CD4-positive, alpha-beta memory T cell (primary cell): ENCODE measurements around the gene SH3BGRL2. TPM values are rescaled to one million over a fixed set of nuclear protein-coding genes. Genes with fewer than 3 reads are reported as not detected.

ENCODE experiments used
- CTCF ChIA-PET: fragments of 350-600 bp; sonication (Branson Sonifier 250); formaldehyde crosslinking; loops from one replicate; lab custom pipeline; 2021; ENCODE audit warnings: inconsistent platforms; ENCODE audit not compliant: partially characterized antibody; lab: Charles Lee
- POLR2A ChIA-PET: fragments of 350-600 bp; sonication (Branson Sonifier 250); formaldehyde crosslinking; loops from one replicate; lab custom pipeline; 2021; ENCODE audit not compliant: partially characterized antibody; lab: Charles Lee
- DNase-seq, 5 donors: peaks; one replicate each; pipeline versions ENCODE4 v3.0.0 to v3.0.0-alpha.2; 2020 to 2022; ENCODE audit warnings: mixed read lengths in 1 of 5
- H3K27ac ChIP-seq: one replicate; pipeline ENCODE4 v1.7.0; 2013; ENCODE audit warnings: low read depth, low read length
- H3K27me3 ChIP-seq: 2 replicates; pipeline ENCODE4 v1.7.0; 2013; ENCODE audit warnings: mild to moderate bottlenecking, low read length, moderate library complexity; ENCODE audit not compliant: insufficient read depth
- H3K36me3 ChIP-seq: 2 replicates; pipeline ENCODE4 v1.7.0; 2013; ENCODE audit warnings: mild to moderate bottlenecking, low read length, moderate library complexity; ENCODE audit not compliant: insufficient read depth
- H3K4me1 ChIP-seq: 2 replicates; pipeline ENCODE4 v1.7.0; 2013; ENCODE audit warnings: mild to moderate bottlenecking, low read length, moderate library complexity; ENCODE audit not compliant: insufficient read depth
- H3K4me3 ChIP-seq, 2 donors: one replicate each; pipeline ENCODE4 v1.7.0; 2013; ENCODE audit warnings: low read length in 2 of 2, mild to moderate bottlenecking in 1 of 2
- H3K9me3 ChIP-seq, 2 donors: one replicate each; pipeline ENCODE4 v1.7.0; 2013; ENCODE audit warnings: low read length in 2 of 2, control low read depth in 1 of 2; ENCODE audit not compliant: control insufficient read depth in 1 of 2
- H3K27ac Mint-ChIP-seq, 7 donors: one replicate each; pipeline ENCODE4 v1.8.0; 2020 to 2021; ENCODE audit warnings: mixed read lengths in 7 of 7, mild to moderate bottlenecking in 6 of 7, inconsistent platforms in 3 of 7, moderate library complexity in 3 of 7
- H3K27me3 Mint-ChIP-seq, 2 donors: one replicate each; pipeline ENCODE4 v1.8.0; 2020 to 2021; ENCODE audit warnings: mixed read lengths in 2 of 2
- H3K36me3 Mint-ChIP-seq, 2 donors: one replicate each; pipeline ENCODE4 v1.8.0; 2020 to 2021; ENCODE audit warnings: mixed read lengths in 2 of 2, inconsistent platforms in 1 of 2, mild to moderate bottlenecking in 1 of 2
- H3K4me1 Mint-ChIP-seq, 4 donors: one replicate each; pipeline ENCODE4 v1.8.0; 2020 to 2021; ENCODE audit warnings: mixed read lengths in 4 of 4, mild to moderate bottlenecking in 1 of 4
- H3K4me3 Mint-ChIP-seq, 8 donors: one replicate each; pipeline ENCODE4 v1.8.0; 2020 to 2021; ENCODE audit warnings: mixed read lengths in 8 of 8, mild to moderate bottlenecking in 7 of 8, moderate library complexity in 6 of 8, inconsistent platforms in 3 of 8
- H3K9me3 Mint-ChIP-seq, 8 donors: one replicate each; pipeline ENCODE4 v1.8.0; 2020 to 2021; ENCODE audit warnings: mixed read lengths in 8 of 8, mild to moderate bottlenecking in 5 of 8, inconsistent platforms in 3 of 8, moderate library complexity in 1 of 8
- intact Hi-C: fragments of 100-400 bp; cut with micrococcal nuclease; formaldehyde crosslinking; loops from one replicate; pipeline ENCODE4 v1.15.1; 2023
- polyA plus RNA-seq, 2 donors: library from polyadenylated mRNA; unstranded; fragments of 300-500 nt; fragmentation: Illumina TruSeq; gene quantifications; one replicate each; pipeline ENCODE4 v1.2.3, GENCODE V29; 2021
- total RNA-seq, 2 experiments: library from RNA; stranded (reverse); gene quantifications; one replicate each; pipeline ENCODE4 v1.2.3, GENCODE V29; 2021

The SH3BGRL2 gene
- total and polyA plus RNA-seq, 4 experiments from 2014 or later: 0.07 to 0.50 (median 0.28) TPM

DNA sequence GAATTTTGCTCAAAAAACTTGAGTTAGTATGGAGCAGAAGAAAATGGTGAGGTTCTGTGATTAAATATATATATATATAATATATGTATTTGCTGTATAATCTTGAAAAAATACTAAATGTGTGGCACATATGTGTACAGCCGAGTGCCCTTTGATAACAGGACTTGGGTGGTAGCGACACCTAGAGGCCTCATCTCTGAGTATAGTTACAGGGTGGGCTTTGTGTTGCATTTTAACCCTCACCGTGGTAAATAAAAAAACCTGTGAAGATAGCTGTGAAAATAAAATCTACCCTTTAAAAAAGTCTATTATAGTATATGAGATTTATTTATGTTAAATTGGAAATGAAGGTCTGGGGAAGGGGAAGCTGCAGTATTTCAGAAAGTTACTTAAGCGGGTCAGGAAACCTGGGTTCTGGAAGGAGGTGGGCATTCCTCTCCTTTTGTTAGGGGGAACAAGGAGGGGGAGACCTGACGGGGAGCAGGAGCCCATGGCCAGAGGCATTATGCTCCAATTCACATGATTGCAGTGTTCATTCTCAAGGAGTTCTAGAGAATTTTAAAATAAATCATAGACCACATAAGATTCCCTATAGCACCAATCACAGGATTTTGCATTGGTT is 82.7 kb downstream of the SH3BGRL2 start:
- Mint-ChIP-seq H3K27ac (peak overlapping the region in 1 of 7 donors; percentile 5), H3K27me3 (peaks cover 2 to 3% of the 10 kb centered on the region in 2 donors), H3K36me3 (no peaks in the 10 kb centered on the region), H3K4me1 (no peaks in the 10 kb centered on the region), H3K9me3 (peaks cover 0 to 1% (median 0%) of the 10 kb centered on the region in 8 donors), H3K4me3 (no peak overlapping the region)
- POLR2A ChIA-PET: no interaction called here
- Histone ChIP-seq H3K27ac (no peak overlapping the region), H3K36me3 (no peaks in the 10 kb centered on the region), H3K4me1 (no peaks in the 10 kb centered on the region), H3K9me3 (no peaks in the 10 kb centered on the region), H3K4me3 (no peak overlapping the region), H3K27me3 (no peaks in the 10 kb centered on the region)
- intact Hi-C loops: loop anchor here (1.0 kb wide), 2 partner anchors 68 to 143 kb away; no protein-coding TSS in a partner anchor
- CTCF ChIA-PET: interaction anchor here (0.6 to 2.6 kb wide), 9 partner anchors 46 to 146 kb away, joined by 3 to 18 read pairs (median 3); no protein-coding TSS in a partner anchor
- peak in 4 of 5 donors; percentile 4 to 27 (median 12) for DNase-seq

DNA sequence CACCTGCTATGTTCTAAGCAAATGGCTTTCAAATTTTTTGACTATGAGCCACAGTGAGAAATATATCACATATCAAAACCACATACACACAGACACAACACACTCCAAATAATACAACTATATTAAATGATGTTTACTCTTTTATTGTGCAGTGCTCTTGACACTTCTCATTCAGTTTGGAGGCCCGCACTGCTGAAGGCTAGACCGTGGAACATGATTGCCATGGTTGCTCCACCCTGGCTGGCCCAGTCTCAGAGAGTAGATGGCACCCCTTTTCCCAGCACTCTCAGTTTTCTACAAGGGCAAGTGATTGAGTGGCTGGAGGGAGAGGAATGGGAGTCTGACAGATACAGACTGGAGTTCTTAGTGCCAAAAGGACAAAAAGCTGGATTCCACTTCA is 86.9 kb downstream of the SH3BGRL2 start:
- H3K27ac ChIP-seq: no peak overlapping the region
- CTCF ChIA-PET: interaction anchor here (1.1 kb wide), 1 partner anchor 147 kb away, joined by 4 read pairs; no protein-coding TSS in a partner anchor
- intact Hi-C loops: no loop called here
- no peaks in the 10 kb centered on the region for H3K36me3 Mint-ChIP-seq
- H3K27me3 Mint-ChIP-seq: peaks cover 2% of the 10 kb centered on the region in 2 donors
- no peak overlapping the region for H3K27ac Mint-ChIP-seq
- no peaks in the 10 kb centered on the region for H3K36me3 ChIP-seq
- no peaks in the 10 kb centered on the region for H3K4me1 ChIP-seq
- POLR2A ChIA-PET: no interaction called here
- H3K4me3 Mint-ChIP-seq: no peak overlapping the region
- no peaks in the 10 kb centered on the region for H3K27me3 ChIP-seq
- no peak for DNase-seq
- H3K9me3 ChIP-seq: no peaks in the 10 kb centered on the region
- no peaks in the 10 kb centered on the region for H3K4me1 Mint-ChIP-seq
- H3K9me3 Mint-ChIP-seq: no peaks in the 10 kb centered on the region
- H3K4me3 ChIP-seq: no peak overlapping the region

DNA sequence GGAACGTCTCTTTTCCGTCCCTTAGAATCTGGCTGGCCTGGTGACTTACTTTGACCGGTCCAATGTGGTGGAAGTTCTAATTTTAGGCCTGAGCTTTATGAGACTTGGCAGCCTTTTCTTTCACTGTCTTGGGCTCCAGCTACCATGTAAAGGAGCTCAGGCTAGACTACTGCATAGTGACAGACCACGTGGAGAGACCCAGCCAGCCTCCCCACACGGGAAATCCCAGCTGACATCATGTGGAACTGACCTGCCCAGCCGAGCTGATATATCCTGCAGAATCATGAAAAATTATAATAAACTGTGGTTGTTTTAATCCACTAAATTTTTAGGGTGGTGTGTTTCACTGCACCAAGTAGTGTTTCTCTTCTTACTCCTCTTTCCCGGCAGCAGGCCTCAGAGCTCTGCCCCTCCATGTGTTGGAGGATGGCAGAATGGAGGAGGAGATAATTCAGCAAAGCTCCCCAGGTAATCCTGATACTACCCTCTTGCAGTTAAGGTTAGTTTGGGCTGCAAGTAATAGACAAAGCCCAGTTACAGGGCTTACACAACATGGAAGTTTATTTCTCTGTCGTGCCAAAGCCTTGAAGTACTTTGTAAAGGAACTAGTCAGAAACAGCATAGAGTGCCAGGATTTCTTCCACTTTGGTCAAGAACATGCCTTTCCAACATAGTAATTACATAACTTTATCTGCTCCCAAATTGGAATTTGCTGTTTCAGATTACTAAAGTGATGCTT is 87.5 kb downstream of the SH3BGRL2 start:
- intact Hi-C loops: no loop called here
- H3K27ac ChIP-seq: no peak overlapping the region
- no peak overlapping the region for H3K4me3 ChIP-seq
- H3K27me3 Mint-ChIP-seq: peaks cover 2% of the 10 kb centered on the region in 2 donors
- no peaks in the 10 kb centered on the region for H3K27me3 ChIP-seq
- H3K9me3 ChIP-seq: no peaks in the 10 kb centered on the region
- ChIA-PET CTCF (interaction anchor here (1.0 to 1.1 kb wide), 3 partner anchors 11 to 907 kb away, joined by 3 to 4 read pairs (median 4); no protein-coding TSS in a partner anchor), POLR2A (no interaction called here)
- no peaks in the 10 kb centered on the region for H3K36me3 ChIP-seq
- H3K4me1 ChIP-seq: no peaks in the 10 kb centered on the region
- no peaks in the 10 kb centered on the region for H3K36me3 Mint-ChIP-seq
- no peak for DNase-seq
- no peaks in the 10 kb centered on the region for H3K9me3 Mint-ChIP-seq
- H3K4me1 Mint-ChIP-seq: no peaks in the 10 kb centered on the region
- H3K4me3 Mint-ChIP-seq: no peak overlapping the region
- peak overlapping the region in 1 of 7 donors; percentile 50 for H3K27ac Mint-ChIP-seq

DNA sequence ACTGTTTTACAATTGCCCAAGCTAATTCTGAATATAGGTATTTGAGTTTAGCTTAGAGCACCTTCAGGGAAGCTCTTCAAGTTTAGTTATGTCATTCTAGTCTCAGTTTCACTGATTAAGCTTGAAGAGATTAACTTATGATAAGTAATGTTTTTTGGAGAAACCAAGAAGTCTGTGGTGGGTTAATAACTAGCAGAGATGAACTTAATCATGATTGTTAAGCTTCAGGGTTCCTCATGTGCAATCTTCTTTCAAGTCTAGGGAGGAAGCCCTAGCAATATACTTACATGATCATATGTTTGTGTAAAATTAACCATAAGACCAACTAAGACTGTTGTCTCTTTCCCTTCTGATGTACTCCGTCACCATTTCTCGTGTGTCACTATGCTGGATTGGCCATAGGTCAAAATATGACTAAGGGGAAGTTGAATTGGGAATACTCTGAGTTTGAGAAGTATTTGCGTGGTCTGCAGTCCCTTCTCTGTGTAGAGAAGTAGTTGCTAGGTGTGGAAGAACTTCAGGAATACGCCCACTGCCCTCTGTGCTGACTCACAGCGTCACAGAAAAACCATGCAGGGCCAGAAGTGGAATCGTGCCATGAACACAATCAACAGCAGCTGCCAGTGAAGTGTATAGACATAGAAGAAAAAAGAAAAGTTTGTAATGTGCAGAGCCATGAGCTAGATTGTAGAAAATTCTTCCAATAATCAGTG is 88.3 kb downstream of the SH3BGRL2 start:
- Mint-ChIP-seq H3K36me3 (no peaks in the 10 kb centered on the region), H3K4me1 (no peaks in the 10 kb centered on the region), H3K9me3 (no peaks in the 10 kb centered on the region), H3K4me3 (no peak overlapping the region), H3K27me3 (peaks cover 2 to 4% of the 10 kb centered on the region in 2 donors), H3K27ac (no peak overlapping the region)
- Histone ChIP-seq H3K9me3 (no peaks in the 10 kb centered on the region), H3K27me3 (no peaks in the 10 kb centered on the region), H3K4me1 (no peaks in the 10 kb centered on the region), H3K4me3 (no peak overlapping the region), H3K36me3 (no peaks in the 10 kb centered on the region), H3K27ac (no peak overlapping the region)
- CTCF ChIA-PET: interaction anchor here (1.0 to 1.1 kb wide), 3 partner anchors 12 to 908 kb away, joined by 3 to 4 read pairs (median 4); no protein-coding TSS in a partner anchor
- no peak for DNase-seq
- intact Hi-C loops: no loop called here
- POLR2A ChIA-PET: no interaction called here

DNA sequence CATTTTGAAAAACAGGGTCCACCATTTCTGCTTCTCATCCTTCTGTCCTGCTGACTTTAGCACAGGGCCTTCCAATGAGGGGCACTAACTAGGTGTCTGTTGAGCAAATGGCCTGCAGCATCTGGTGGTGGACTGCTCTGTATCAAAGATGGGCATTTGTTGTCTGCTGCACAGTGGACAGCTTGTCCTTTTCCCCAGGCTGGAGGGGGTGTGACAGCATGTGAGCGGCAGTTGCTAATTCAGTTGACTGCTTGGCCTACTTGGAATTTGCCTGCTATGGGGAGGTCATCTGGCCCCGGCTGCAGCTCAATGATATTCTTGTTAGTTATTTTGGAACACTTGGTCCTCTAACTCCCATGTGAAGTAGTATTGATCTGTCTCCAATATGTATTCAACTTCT is 93.7 kb downstream of the SH3BGRL2 start:
- Mint-ChIP-seq H3K27ac (no peak overlapping the region), H3K9me3 (no peaks in the 10 kb centered on the region), H3K4me3 (no peak overlapping the region), H3K4me1 (no peaks in the 10 kb centered on the region), H3K27me3 (peaks cover 8% of the 10 kb centered on the region in 2 donors), H3K36me3 (no peaks in the 10 kb centered on the region)
- ChIA-PET CTCF (no interaction called here), POLR2A (no interaction called here)
- Histone ChIP-seq H3K27ac (no peak overlapping the region), H3K4me3 (no peak overlapping the region), H3K27me3 (no peaks in the 10 kb centered on the region), H3K4me1 (no peaks in the 10 kb centered on the region), H3K36me3 (no peaks in the 10 kb centered on the region), H3K9me3 (no peaks in the 10 kb centered on the region)
- intact Hi-C loops: no loop called here
- DNase-seq: no peak

DNA sequence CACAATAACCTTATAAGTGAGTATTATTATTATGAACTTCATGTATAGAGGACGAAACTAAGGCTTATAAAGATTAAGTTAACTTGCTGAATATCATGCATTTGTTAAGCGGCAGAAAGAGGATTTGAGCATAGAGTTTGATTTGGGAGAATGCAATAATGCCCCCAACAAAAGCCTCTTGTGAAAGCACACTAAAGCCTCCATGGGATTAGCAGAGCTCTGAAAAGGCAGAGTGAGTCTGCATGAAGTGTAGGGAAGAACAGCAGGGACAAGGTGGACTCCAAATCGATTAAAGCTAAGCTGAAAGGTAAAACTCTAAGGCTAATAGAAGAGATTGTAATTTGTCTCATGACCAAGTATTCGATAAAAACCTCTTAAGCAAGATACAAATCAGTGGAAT is 100.3 kb downstream of the SH3BGRL2 start:
- Mint-ChIP-seq H3K27me3 (peaks cover 4 to 8% of the 10 kb centered on the region in 2 donors), H3K36me3 (no peaks in the 10 kb centered on the region), H3K4me3 (no peak overlapping the region), H3K4me1 (no peaks in the 10 kb centered on the region), H3K9me3 (no peaks in the 10 kb centered on the region), H3K27ac (no peak overlapping the region)
- no peaks in the 10 kb centered on the region for H3K4me1 ChIP-seq
- H3K4me3 ChIP-seq: no peak overlapping the region
- no peaks in the 10 kb centered on the region for H3K36me3 ChIP-seq
- H3K9me3 ChIP-seq: no peaks in the 10 kb centered on the region
- POLR2A ChIA-PET: no interaction called here
- intact Hi-C loops: no loop called here
- CTCF ChIA-PET: no interaction called here
- H3K27me3 ChIP-seq: no peaks in the 10 kb centered on the region
- DNase-seq: no peak
- H3K27ac ChIP-seq: no peak overlapping the region

DNA sequence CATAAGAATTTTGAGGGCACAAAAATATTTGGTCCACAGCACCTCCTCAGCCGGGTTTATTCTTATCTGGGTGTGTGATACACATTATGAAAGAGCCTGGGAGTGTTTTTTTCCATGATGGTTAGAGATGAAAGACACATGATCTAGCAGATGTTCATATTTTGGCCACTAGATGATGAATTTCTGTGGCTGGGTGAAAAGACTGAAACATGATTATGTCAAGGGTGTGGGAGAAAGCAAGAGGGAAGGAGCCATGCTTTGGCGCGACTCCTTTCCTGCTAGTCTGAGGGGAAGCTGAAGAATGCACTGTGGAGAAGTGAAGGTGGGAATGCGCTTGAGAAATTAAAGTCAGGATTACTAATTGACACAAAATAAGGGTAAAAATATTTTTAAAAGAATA is 102.3 kb downstream of the SH3BGRL2 start:
- intact Hi-C loops: no loop called here
- no peaks in the 10 kb centered on the region for H3K4me1 Mint-ChIP-seq

More for the DNA sequence above, 102.3 kb downstream of the SH3BGRL2 start:
- no peaks in the 10 kb centered on the region for H3K4me1 ChIP-seq
- Mint-ChIP-seq H3K36me3 (no peaks in the 10 kb centered on the region), H3K4me3 (no peak overlapping the region), H3K27me3 (peaks cover 5% of the 10 kb centered on the region in 2 donors), H3K27ac (no peak overlapping the region), H3K9me3 (no peaks in the 10 kb centered on the region)
- ChIA-PET POLR2A (no interaction called here), CTCF (no interaction called here)
- no peaks in the 10 kb centered on the region for H3K9me3 ChIP-seq
- no peak for DNase-seq
- no peak overlapping the region for H3K27ac ChIP-seq
- no peak overlapping the region for H3K4me3 ChIP-seq
- H3K36me3 ChIP-seq: no peaks in the 10 kb centered on the region
- H3K27me3 ChIP-seq: no peaks in the 10 kb centered on the region
